Thoracic aorta (tissue), 2 donors: ENCODE data around the gene SOX10. TPM values are rescaled to one million over a fixed set of nuclear protein-coding genes. Genes with fewer than 3 reads are reported as not detected.
"Not testable (repeated sequence)": the region's sequence is repeated elsewhere in the genome, so short reads cannot be mapped to it uniquely, and the experiment has no call there.

ENCODE experiments used
- ATAC-seq: fragments of 150-250 bp; one replicate; pipeline ENCODE4 v1.8.0; 2017; ENCODE audit warnings: low read depth; ENCODE audit not compliant: insufficient number of reproducible peaks, low FRiP score
- DNase-seq: peaks from one replicate; pipeline ENCODE4 v3.0.0-alpha.2; 2020; ENCODE audit warnings: low spot score
- H3K27ac ChIP-seq, 2 donors: fragments of 200-600 bp; sonication (generic); 1 replicate in 1 of 2; 2 replicates in 1 of 2; pipeline ENCODE4 v1.5.1; 2016; ENCODE audit warnings: mild to moderate bottlenecking in 2 of 2, moderate library complexity in 2 of 2
- H3K27me3 ChIP-seq: fragments of 200-600 bp; sonication (generic); replicated peaks from 2 replicates; pipeline ENCODE4 v1.6.0; 2016; ENCODE audit warnings: mild to moderate bottlenecking; ENCODE audit not compliant: insufficient read depth
- H3K36me3 ChIP-seq: fragments of 200-600 bp; sonication (generic); one replicate; pipeline ENCODE4 v1.5.1; 2016
- H3K4me1 ChIP-seq, 2 donors: fragments of 200-600 bp; sonication (generic); 1 replicate in 1 of 2; 2 replicates in 1 of 2; pipeline versions ENCODE4 v1.5.1 to v1.6.0; 2016; ENCODE audit warnings: low read depth in 2 of 2, mild to moderate bottlenecking in 1 of 2; ENCODE audit not compliant: control insufficient read depth in 1 of 2
- H3K4me3 ChIP-seq: fragments of 200-600 bp; sonication (generic); 2 replicates; pipeline ENCODE4 v1.5.1; 2016; ENCODE audit warnings: mild to moderate bottlenecking
- H3K9me3 ChIP-seq: fragments of 200-600 bp; sonication (generic); 2 replicates; pipeline ENCODE4 v1.5.1; 2016
- total RNA-seq, 2 donors: library from RNA; depleted of rRNA; stranded (reverse); fragments of >200 nt; gene quantifications; one replicate each; pipeline versions ENCODE4 v1.1.0 to v1.2.3, GENCODE V29; 2016
- TF ChIP-seq, protein P1 (sequence below): fragments of 200-600 bp; sonication (generic); IDR thresholded peaks from one replicate; pipeline ENCODE4 v1.5.1; 2019; ENCODE audit warnings: antibody characterized with exemption

SOX10 gene
- total RNA-seq, 2 donors from 2014 or later = 0.49 to 0.95 TPM

GRCh38 chr22:37982938-37983859, 1.2 kb downstream of the SOX10 start:
- Histone ChIP-seq H3K27me3 (no peaks in the 10 kb centered on the region), H3K9me3 (no peaks in the 10 kb centered on the region), H3K4me1 (no peaks in the 10 kb centered on the region), H3K36me3 (no peaks in the 10 kb centered on the region), H3K27ac (no peak overlapping the region), H3K4me3 (no peak overlapping the region)
- TF ChIP-seq, protein P1, sequence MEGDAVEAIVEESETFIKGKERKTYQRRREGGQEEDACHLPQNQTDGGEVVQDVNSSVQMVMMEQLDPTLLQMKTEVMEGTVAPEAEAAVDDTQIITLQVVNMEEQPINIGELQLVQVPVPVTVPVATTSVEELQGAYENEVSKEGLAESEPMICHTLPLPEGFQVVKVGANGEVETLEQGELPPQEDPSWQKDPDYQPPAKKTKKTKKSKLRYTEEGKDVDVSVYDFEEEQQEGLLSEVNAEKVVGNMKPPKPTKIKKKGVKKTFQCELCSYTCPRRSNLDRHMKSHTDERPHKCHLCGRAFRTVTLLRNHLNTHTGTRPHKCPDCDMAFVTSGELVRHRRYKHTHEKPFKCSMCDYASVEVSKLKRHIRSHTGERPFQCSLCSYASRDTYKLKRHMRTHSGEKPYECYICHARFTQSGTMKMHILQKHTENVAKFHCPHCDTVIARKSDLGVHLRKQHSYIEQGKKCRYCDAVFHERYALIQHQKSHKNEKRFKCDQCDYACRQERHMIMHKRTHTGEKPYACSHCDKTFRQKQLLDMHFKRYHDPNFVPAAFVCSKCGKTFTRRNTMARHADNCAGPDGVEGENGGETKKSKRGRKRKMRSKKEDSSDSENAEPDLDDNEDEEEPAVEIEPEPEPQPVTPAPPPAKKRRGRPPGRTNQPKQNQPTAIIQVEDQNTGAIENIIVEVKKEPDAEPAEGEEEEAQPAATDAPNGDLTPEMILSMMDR = no peak
- ATAC-seq (no peak), DNase-seq (no peak)

DNA sequence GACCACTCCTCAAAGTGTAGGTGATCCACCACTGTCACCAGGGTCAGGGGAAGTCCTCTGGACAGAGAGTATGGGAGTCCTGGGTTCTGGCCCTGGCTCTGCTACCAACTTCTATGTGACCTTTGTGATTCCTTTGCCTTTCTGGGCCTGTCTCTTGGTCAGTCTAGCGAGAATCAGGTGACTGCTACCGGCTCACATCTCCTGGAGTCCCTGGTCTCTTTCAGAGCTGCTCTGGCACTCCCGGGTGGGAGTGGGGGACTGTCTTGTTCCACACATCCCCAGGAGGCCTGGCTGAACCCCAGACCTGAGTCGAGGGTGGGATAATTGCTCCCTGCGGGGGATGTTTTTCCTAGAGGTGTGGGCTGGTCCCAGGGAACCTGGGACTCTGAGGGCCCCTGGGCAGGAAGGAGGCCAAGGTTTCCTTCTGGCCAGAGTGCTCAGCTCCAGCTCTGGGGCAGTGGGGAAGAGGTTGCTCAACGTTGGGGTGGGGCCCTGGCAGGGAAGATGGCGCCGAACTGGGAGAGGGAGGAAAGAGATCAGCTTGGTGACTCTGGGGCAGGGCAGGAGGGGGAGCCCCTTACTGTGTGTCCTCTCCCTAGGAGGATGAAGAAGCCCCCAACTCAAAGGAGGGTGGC, 2.1 kb downstream of the SOX10 start:
- no peak overlapping the region for H3K27ac ChIP-seq
- no peaks in the 10 kb centered on the region for H3K9me3 ChIP-seq
- DNase-seq (no peak), ATAC-seq (no peak)
- no peak overlapping the region for H3K4me3 ChIP-seq
- no peaks in the 10 kb centered on the region for H3K4me1 ChIP-seq
- no peaks in the 10 kb centered on the region for H3K36me3 ChIP-seq
- TF ChIP-seq, protein P1 = no peak
- no peaks in the 10 kb centered on the region for H3K27me3 ChIP-seq

DNA sequence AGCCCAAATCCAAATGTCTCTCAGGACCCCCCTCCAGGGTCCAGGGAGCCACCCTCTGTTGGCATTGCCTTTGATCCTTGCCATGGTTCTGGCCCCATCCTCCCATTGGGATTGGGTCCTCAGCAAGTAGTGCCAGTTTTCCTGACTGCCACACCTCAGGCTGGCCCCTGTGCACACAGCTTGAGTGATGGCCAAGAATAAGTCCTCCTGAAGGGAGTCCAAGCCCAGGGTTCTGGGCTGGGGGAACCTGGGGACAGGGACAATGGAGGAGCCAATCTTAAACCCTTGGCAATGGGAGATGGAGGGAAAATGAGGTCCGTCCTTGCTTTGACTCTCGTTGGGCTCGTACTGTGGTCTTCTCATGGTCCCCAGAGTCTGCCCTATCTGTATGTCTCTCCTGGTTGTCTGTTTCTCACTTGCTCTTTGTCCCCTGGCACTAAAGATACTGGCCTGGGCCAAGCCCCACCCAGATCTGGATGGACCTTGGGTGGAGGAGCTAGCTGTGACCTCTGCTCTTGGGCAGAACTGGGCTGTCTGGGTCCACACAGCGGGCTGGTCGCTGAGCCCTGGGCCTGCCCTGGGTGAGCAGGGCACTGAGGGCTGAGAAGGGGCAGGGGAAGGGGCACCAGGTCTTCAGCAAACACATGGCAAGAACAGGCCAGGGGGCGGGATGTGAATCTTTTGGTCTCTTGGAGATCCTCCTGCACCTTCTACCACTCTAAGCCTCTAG, 2.9 kb downstream of the SOX10 start:
- Histone ChIP-seq H3K36me3 (no peaks in the 10 kb centered on the region), H3K4me3 (no peak overlapping the region), H3K27me3 (no peaks in the 10 kb centered on the region), H3K27ac (no peak overlapping the region), H3K4me1 (no peaks in the 10 kb centered on the region), H3K9me3 (no peaks in the 10 kb centered on the region)
- TF ChIP-seq, protein P1 = no peak
- no peak for DNase-seq
- ATAC-seq = no peak

DNA sequence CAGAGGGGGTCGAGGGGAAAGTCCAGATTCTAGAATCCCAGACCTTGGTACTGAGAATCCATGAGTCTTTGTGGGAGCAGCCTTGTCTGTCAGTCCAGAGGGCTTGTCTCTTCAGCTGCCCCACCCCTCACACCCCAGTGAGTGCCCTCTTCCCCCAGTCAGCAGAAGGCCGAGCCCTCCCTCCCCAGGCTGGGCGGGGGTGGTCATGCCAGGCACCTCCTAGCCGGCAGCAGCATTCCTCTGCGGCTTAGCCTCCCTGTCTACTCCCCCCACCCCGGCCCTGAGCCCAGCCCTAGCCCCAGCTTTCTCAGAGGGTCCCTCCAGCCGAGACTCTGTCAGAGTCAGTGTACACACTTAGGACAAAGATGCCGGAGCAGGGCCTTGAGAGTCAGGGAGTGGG, 4.6 kb downstream of the SOX10 start:
- H3K9me3 ChIP-seq = no peaks in the 10 kb centered on the region
- TF ChIP-seq, protein P1 = no peak
- no peak overlapping the region for H3K4me3 ChIP-seq
- no peak for DNase-seq
- H3K27ac ChIP-seq = no peak overlapping the region
- H3K36me3 ChIP-seq = no peaks in the 10 kb centered on the region
- H3K27me3 ChIP-seq = no peaks in the 10 kb centered on the region
- no peaks in the 10 kb centered on the region for H3K4me1 ChIP-seq
- no peak for ATAC-seq

DNA sequence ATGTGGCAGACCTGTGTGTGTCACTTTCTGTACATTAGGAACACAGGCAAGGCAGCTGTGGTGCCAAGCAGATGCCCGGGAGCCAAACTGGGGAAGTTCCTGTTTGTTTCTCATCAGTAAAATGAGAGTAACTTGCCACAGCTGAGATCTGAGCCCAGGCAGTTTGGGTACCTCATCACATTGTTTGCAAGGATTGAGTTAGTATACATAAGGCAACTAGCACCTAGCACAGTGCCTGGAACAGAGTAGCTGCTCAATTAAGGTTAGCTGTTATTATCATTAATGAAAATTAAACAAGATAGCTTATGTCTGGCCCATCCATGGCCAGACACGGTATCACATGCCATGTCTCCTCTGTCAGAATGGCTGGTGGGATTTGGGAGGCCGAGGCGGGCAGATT, 7.8 kb downstream of the SOX10 start:
- ATAC-seq = no peak
- TF ChIP-seq, protein P1 = no peak
- Histone ChIP-seq H3K27me3 (no peaks in the 10 kb centered on the region), H3K4me1 (no peaks in the 10 kb centered on the region), H3K9me3 (no peaks in the 10 kb centered on the region), H3K36me3 (no peaks in the 10 kb centered on the region), H3K27ac (no peak overlapping the region), H3K4me3 (no peak overlapping the region)
- DNase-seq = no peak

DNA sequence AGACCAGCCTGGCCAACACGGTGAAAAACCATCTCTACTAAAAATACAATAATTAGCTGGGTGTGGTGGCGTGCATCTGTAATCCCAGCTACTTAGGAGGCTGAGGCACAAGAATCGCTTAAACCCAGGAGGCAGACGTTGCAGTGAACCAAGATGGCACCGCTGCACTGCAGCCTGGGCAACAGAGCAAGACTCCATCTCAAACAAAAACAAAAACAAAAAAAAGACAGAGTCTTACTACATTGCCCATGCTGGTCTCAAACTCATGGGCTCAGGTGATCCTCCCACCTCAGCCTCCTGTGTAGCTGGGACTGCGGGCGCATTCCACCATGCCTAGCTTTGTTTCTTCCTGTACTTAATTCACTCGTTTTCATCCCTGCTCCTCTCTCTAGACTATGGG, 8.3 kb downstream of the SOX10 start:
- H3K4me1 ChIP-seq, H3K4me3 ChIP-seq, ATAC-seq, H3K36me3 ChIP-seq, DNase-seq, H3K9me3 ChIP-seq, H3K27me3 ChIP-seq, H3K27ac ChIP-seq: not testable (repeated sequence)
